GM19467 (cell line): ENCODE measurements around the gene ZSCAN1.

Experiments
- ATAC-seq: cut with Tn5 transposase; IDR thresholded peaks from one replicate; pipeline ENCODE4 v1.9.1; 2021; ENCODE audit warnings: mild to moderate bottlenecking, moderate library complexity; ENCODE audit not compliant: unreplicated experiment

The ZSCAN1 gene

DNA sequence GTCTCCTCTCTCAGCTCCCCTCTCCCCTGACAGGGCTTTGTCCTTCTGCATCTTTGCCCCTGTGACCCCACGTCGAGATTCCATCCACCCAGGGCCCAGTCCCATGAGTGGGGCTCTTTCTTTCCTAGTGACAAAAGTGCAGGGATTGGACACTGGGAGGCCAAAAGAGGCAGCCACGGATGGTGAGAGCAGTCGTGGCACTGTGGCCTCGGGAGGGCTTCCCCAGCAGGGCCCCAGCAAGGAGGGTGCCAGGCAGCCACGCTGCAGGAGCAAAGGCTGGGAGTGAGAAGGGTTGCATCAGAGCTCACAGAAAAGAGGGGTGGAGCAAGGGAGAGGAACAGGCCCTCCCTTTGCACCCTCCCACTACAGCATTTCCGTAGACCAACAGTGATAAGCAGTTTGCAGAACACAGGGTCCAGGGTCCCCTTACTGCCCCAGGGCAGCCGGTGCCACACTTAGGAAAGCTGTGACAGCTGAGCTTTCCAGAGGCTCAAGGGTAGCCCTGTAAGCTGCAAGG is 4.9 kb downstream of the ZSCAN1 start:
- ATAC-seq = no peak

DNA sequence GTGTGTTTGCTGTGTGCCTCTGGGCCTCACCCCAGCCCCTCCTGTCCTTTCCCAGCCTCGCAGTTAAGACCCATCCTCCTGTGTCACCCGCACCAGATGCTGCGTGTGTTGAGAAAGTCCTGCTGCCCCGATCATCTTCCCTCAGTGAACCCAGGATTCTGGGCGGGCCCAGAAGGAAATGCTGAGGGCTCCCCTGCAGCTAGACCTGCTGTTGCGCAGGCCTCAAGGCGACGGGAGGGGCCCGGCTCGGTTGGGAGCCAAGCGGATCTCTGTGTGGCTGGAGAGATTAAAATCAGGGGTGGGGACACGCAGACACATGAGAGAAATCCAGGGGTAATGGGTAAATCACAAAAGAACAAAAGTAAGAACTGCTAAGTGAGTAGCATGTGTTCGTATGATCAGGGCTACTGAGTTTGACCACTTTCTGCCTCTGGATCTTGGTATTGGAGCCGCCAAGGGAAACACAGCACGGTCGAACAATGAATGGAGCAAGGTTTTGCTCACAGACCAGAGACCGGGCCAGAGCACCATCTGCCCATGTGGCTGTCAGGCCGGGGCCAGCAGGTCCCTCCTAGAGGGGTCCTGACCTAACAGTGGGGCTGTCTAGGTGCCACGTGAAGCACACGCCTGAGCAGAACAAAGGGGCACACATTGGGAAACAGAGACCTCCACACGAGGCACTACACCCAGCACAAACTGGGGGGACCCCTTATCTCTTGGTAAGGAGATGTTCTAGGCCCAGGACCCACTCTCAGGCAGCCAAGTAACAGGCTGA is 7.1 kb downstream of the ZSCAN1 start:
- no peak for ATAC-seq

DNA sequence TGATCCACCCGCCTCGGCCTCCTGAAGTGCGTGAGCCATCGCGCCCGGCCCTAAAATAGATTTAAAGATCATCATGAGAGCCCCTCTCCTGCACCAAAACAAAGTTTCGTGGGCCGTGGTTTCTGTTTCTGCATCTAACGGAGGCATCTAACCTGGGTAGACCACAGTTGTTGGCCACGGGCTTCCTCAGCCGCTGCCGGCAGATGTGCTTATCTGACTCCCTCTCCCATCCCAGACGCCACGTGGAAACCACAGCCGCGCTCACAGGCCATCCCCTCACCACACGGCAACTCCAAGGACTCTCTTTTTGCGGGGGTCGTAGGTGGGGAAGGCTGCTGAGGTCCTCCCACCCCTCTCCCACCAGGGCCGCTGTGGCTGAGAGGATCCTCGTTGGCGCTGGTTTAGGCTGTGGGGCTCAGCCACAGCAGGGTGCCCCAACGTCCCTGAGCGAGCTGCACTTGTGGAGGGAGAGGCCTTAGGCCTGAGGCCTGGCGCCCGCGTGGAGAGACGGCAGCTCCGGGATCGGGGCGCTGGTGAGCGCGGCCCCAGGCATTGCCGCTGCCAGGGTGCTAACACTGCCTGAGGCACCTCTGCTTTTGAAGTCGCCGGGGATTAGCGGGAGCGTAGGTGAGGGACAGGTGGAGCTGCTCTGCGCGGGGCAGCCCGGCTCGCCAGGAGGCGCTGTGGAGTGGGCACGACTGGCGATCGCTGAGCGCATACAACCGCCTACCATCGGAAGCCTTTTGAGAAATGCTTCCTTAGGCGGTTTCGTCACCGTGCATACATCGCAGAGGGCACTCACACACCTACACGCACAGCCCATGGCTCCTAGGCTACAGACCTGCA is 8.9 kb downstream of the ZSCAN1 start:
- no peak for ATAC-seq

DNA sequence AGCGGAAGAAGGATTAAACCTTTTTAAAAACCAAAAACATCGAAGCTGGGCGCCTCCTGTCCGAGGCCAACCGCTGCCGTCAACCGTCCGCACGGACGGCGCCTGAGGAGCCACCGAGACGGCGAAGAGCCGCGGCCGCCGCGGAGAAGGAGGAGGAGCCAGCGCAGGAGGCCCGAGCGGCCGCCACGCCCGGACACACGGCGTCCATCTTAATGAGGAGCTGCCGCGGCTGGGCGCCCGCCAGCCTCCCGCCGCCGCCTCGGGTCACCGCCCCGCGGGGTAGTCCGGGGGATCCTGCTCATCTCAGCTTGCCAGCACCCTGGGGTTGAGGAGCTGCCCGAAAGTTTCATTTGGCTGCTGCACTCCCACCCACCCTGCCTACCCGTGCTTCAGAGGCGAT is 10.6 kb downstream of the ZSCAN1 start:
- no peak for ATAC-seq

DNA sequence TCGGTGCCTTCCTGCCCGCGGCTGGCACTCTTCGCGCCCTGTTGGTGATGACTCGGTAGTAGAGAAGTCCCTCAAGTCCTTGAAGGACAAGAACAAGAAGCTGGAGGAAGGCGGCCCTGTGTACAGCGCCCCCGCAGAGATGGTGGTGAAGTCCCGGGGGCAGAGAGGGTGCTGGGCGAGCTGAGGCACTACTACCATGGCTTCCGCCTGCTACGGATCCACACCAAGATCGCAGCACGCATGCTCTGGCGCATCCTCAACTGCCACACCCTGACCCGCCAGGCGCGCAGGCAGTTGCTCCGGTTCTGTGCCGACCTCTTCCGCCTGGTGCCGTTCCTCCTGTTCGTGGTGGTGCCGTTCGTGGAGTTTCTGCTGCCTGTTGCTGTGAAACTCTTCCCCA is 11.1 kb downstream of the ZSCAN1 start:
- no peak for ATAC-seq

DNA sequence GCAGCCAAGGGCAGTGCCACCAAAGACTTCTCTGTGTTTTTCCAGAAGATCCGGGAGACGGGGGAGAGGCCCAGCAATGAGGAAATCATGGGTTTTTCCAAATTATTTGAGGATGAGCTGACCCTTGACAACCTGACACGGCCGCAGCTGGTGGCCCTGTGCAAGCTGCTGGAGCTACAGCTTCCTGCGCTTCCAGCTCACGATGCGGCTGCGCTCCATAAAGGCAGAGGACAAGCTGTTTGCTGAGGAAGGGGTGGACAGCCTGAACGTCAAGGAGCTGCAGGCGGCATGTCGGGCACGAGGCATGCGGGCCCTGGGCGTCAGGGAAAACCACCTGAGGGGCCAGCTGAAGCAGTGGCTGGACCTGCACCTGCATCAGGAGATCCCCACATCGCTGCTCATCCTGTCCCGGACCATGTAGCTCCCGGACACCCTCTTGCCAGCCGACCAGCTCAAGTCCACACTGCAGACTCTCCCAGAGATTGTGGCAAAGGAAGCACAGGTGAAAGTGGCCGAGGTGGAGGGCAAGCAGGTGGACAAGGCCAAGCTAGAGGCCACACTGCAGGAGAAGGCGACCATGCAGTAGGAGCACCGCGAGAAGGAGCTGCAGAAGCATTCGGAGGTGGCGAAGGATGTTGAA is 11.7 kb downstream of the ZSCAN1 start:
- ATAC-seq = no peak

DNA sequence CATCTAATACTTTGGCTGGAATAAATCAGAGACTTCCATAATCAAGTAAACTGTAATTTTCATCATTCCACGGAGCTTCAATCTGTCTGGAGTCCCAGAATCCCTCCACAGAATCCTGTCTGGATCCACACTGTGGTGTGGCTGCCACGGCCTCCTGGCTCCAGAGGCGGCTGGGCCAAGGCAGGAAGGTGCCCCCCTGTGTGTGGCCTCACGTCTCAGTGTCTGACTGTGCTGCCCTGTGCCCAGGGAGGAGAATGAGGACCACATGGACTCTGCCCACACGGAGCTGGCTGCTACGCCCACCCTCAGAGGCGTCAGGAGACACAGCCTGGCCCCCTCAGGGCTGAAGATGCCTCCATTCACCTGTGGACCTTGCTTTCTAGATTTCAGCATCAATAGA is 13.0 kb downstream of the ZSCAN1 start:
- ATAC-seq = no peak

DNA sequence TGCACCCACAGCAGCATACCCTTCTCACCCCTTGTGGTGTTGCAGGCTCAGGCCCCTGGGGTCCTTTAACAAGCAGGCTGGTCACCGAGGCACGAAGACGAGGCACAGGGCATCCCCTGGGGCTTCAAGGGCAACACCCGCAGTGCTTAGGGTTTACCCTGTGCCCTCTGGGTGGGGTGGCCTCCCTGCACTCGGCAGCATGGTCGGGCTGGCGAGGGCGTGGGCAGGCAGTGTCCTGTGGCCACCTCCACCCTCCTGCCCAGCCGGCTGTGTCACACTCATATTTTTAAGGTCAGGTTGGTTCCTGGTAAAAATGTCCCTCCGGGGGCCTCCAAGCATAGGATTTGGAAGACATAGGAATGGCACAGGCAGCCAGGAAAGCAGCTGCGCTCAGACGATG is 13.8 kb downstream of the ZSCAN1 start:
- no peak for ATAC-seq

DNA sequence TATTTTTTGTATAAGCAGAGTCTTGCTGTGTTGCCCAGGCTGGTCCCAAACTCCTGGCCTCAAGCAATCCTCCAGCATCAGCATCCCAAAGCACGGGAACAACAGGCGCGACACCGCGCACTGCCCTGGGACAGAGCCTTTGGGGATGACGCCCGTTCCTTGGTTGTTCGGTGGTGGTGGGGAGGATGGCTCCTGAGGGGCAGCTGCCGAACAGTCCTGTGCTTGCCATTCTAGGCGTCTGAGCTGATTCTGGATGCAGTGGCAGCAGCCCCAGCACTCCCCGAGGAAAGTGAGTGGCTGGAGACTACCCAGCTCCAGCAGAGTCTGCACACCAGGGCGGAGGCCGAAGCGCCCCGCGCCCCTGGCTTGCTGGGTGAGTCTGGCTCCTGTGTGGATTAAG is 18.4 kb downstream of the ZSCAN1 start:
- no peak for ATAC-seq

DNA sequence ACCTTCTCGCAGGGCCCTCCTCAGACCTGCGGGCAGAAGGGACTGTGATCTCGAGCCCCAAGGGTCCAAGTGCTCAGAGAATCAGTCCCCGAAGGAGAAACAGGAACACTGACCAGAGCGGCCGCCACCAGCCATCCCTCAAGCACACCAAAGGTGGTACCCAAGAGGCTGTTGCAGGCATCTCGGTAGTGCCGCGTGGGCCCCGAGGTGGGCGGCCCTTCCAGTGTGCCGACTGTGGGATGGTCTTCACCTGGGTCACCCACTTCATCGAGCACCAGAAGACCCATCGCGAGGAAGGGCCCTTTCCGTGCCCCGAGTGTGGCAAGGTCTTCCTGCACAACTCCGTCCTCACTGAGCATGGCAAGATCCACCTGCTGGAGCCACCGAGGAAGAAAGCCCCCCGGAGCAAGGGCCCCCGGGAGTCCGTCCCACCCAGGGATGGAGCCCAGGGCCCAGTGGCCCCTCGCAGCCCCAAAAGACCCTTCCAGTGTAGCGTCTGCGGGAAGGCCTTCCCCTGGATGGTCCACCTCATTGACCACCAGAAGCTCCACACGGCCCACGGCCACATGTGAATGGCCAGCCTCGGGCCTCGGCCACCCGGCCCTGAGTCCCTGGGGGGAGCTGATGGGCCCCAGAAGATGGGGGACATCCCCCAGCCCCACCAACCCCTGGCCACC is 19.8 kb downstream of the ZSCAN1 start:
- ATAC-seq = no peak

DNA sequence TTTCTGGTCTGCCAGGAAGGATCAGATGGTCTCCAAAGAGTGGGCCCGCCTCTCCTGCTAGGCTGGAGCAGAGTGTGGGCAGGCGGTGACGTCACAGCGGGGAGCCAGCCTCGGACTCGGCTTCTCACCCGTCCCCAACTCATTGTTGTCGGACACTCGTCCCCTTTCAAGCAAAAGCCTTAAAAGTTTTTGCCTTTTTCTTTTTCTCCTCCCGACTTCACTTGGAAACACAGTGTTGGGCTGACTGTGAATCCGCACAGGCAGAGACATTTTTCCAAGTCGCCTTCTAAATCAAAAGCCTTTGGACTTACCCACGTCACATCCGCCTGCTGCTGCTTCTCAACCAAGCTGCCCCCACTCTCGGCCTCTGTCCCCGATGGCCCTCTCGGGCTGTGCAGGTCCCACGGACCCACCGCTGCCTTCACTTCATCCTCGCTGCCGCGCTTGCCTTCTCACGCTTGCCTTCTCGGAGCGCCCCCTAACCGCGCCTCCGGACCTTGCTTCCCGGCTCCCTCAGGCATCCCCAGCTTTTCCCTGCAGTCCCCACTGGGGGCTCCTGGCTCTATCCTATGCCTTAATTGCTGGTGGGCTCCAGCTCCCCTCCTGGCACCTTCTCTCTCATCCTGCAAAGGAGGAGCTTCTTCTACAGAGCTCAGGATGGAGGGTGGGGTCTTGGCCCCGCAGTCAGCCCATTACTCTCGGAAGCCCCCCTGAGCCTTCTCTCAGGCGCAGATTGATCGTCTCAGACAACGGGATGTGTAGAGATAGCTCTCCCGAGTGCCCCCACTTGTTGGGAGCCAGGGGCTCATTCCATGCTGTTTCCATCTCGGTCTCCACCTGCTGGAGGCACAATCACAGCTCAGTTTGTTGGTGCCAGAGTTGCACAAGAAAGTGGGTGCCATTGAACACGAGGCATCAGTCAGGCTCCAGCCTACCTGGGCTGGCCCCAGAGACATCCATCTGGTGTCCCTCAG is 21.4 kb downstream of the ZSCAN1 start:
- ATAC-seq = no peak

DNA sequence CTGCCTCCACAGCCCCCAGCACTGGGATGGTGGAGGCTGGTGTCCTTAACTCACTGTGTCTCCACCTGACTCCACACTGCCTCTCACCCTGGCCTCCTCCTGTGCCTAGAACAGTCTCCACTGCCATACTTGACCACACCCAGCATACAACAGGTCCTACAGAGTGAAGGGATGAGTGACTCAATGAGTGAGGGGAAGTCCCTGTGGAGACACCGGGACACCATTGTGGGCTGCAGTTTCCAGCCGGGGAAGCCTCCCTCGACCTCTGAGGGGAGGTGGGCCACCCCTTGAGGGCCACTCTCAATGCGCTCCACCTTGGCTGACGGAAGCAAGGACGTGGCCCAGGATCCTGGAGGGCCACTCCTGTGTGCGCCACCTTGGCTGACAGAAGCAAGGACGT is 22.4 kb downstream of the ZSCAN1 start:
- ATAC-seq = no peak

DNA sequence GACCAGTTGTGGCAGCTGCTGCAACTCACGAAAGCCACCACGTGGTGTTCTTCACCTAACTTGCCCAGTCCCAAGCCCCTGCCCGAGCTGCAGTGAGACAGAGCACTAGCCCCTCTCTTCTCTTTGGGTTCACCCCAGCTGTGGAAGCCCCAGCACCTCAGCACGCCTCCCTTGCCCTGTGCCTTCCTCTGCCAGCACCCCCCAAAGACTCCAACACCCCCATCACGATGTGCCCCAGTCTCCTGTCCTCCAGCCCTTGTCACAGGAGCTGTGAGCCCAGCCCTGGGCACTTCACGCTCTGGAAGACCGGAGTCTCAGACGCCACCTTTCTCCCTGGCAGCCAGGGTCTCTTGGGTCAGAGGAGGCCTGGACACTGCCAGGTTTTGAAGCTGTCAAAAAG is 23.0 kb downstream of the ZSCAN1 start:
- no peak for ATAC-seq

DNA sequence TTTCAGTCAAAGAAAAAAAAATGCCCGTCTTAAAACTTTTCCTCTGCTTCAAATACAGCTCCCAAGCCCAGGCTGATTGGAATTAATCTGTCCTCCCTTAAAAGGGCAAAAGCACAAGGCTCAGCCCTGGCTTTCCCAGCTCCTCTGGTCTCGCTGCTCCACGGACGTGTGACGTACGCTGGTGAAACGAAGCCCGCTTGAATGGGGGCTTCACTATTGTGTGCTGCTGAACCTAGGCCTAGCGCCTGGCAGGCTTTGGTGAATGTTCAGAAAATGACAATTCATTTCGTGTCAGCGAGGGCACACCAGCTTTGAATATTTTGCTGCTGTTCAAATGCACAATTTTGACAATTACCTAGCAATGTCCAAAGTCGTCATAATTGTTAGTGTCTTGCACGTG is 24.6 kb downstream of the ZSCAN1 start:
- ATAC-seq = no peak

DNA sequence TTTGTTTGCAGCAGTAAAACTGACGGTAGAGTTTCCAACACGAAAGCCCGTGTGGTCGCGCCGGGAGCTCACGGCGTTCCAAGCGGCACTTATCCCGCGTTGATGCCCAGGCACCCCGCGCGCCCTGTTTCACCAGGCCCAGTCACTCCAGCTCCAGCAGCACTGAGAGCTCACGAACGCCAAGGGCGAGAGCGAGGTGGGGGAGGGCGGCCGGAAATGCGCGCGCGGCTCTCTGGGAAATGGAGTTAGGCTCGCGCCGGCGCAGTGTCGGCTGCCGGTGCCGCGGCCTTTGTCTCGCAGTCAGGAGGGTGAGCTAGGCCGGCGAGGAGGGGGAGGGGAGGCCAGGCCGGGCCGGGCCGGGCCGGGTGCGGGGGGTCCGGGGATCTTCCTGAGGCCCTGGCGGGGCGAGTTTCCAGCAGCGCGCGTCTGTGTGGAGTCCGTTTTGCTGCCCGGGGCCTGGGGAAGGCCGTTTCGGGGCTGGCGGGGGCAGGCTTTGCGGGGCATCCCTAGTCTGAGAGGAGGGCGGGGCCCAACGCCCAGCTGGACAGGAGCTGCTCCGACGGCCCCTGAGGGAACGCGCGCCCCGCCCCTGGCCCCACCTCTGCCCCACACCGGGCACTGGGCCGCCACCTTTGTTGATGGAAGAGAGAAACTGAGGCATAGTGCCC is 25.3 kb downstream of the ZSCAN1 start, which contains the start of gene ZNF135:
TSS of gene ZNF135 (plus strand) at position 280 of the 668 bp plus-strand sequence. CDS start 721 bp downstream, outside the sequence.
- no peak for ATAC-seq

DNA sequence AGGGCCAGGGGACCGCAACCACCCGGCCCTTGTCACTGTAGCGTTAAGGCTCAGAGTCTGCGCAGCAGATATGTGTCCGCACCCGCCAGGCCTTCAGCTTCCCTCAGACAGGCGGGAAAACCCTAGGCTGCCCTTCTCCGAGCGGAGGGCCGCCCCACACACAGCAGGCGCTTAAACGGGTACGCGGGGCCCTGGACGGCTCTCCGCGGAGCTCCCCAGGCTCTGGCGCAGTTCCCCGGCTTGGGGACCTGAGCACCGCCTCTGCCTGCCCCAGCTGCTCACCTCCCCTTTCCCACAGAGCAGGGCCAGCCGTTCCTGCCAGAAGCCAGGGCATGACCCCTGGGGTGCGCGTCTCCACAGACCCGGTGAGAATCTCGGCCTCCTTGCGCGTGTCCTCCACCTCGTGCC is 25.9 kb downstream of the ZSCAN1 start:
- no peak for ATAC-seq

DNA sequence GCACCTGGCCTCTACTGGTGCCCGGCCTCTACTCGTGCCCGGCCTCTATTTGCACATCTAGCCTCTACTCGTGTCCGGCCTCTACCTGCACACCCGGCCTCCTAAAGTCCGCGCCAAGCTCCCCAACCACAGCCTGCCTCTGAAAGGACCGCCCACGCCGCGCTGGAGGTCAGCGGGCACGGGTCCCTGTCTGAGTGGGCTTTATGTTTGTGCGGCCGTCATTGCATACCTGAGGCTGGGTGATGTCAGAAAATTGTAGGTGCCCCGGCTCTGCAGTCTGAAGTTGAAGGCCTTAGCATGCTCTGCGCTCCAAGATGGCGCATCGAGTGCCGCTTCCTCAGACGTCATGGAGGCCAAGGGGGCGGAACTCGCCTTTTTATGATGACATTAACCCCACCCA is 26.4 kb downstream of the ZSCAN1 start:
- no peak for ATAC-seq

DNA sequence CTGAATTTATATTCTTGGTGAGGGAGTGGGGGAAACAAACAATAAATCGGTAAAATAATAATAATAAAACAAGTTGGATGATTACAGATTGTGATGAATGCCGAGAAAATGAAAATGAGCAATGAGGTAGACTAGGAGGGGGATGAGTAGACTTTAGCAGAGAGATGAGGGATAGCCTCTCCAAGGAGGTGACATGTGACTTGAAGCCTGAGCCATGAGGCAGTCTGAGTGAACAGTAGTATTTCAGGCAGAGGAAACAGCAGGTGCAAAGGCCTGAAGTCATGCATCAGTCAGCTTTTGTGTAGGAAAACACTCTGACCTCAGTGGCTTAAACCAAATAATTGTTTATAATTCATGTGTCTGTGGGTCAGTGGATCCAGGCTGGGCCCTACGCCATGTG is 29.9 kb downstream of the ZSCAN1 start:
- ATAC-seq = no peak

DNA sequence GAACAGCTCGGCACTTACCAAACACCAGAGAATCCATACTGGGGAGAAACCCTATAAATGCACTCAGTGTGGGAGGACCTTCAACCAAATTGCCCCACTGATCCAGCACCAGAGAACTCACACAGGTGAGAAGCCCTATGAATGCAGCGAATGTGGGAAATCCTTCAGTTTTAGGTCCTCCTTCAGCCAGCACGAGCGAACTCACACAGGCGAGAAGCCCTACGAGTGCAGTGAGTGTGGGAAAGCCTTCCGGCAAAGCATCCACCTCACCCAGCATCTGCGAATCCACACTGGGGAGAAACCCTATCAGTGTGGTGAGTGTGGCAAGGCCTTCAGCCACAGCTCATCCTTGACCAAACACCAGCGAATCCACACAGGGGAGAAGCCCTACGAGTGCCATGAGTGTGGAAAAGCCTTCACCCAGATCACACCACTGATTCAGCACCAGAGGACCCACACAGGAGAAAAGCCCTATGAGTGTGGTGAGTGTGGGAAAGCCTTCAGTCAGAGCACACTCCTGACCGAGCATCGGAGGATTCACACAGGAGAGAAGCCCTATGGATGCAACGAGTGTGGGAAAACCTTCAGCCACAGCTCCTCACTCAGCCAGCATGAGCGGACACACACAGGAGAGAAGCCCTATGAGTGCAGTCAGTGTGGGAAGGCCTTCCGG is 33.6 kb downstream of the ZSCAN1 start:
- no peak for ATAC-seq
